Pancreas (tissue), 10 donors: ENCODE measurements around the gene EARS2. TPM values are rescaled to one million over a fixed set of nuclear protein-coding genes. Genes with fewer than 3 reads are reported as not detected.

Experiments used
- ATAC-seq, 4 donors: fragments of 200-7000 bp; cut with Tn5 transposase; one replicate each; pipeline versions ENCODE4 v1.8.0 to v1.9.1; 2020; ENCODE audit warnings: mild to moderate bottlenecking in 4 of 4, moderate library complexity in 4 of 4
- DNase-seq, 6 donors: peaks; one replicate each; pipeline ENCODE4 v3.0.0-alpha.2; 2020
- FAIRE-seq: peaks from 2 replicates; lab custom pipeline; 2012; peaks lifted over from hg19 to GRCh38; lab: Jason Lieb, UNC
- H3K27ac ChIP-seq, 4 donors: fragments of 200-600 bp; sonication (generic); 1 replicate in 3 of 4; 2 replicates in 1 of 4; pipeline versions ENCODE4 v1.5.0 to v1.8.0; 2020
- H3K27me3 ChIP-seq, 4 donors: fragments of 200-600 bp; one replicate each; pipeline ENCODE4 v1.8.0; 2021
- H3K36me3 ChIP-seq, 3 donors: fragments of 200-600 bp; sonication (generic) in 1 of 3; one replicate each; pipeline versions ENCODE4 v1.5.0 to v1.8.0; 2020 to 2021
- H3K4me1 ChIP-seq, 3 donors: fragments of 200-600 bp; one replicate each; pipeline ENCODE4 v1.8.0; 2021
- H3K4me3 ChIP-seq, 4 donors: fragments of 200-600 bp; sonication (generic) in 2 of 4; one replicate each; pipeline versions ENCODE4 v1.5.0 to v1.8.0; 2020 to 2021
- H3K9me3 ChIP-seq, 4 donors: fragments of 200-600 bp; one replicate each; pipeline ENCODE4 v1.8.0; 2021
- WGBS, 2 donors: extraction: QIAGEN DNeasy Blood & Tissue Kit; methylation state at CpG; one replicate each; pipeline ENCODE4 v1.1.7; 2013; 5-methylcytosine and 5-hydroxymethylcytosine counted together
- intact Hi-C, 3 donors: fragments of 100-400 bp; cut with DNase I; formaldehyde crosslinking; loops; one replicate each; pipeline versions ENCODE4 v1.11.1 to v1.14.2; 2022
- polyA plus RNA-seq, 2 donors: library from polyadenylated mRNA; stranded (reverse); fragments of 200-250 nt; gene quantifications; one replicate each; pipeline ENCODE4 v1.2.3, GENCODE V29; 2013
- total RNA-seq, 6 donors: library from RNA; stranded (reverse); fragmentation: NEBNext Ultra II Directional in 4 of 6; extraction: Animal tissue kit (Norgen Biotek cat#: 25700) in 4 of 6; gene quantifications; one replicate each; pipeline versions ENCODE4 v1.2.1 to v1.2.4, GENCODE V29; 2021 to 2023
- TF ChIP-seq, protein P1 (sequence below), 4 donors: fragments of 200-600 bp; sonication (generic) in 3 of 4; IDR thresholded peaks; one replicate each; pipeline versions ENCODE4 v1.5.0 to v1.8.0; 2021; ENCODE audit warnings: antibody characterized with exemption in 4 of 4
- donor health status: healthy with polysubstance abuse.
- donor health status: DM: no; HTN: no; CAD: no; lungs with moderate emphysema.
- donor health status: DM: no; HTN: no; CAD: no.
- donor health status: control.
- donor health status: control.
- donor health status: Bipolar disorder and iron deficiency.
- donor health status: DM: yes; HTN: yes; CAD: no.
- donor health status: DM: no; HTN: no; CAD: no.
- donor health status: DM: no; HTN: no; CAD: no.
- donor health status: DM: yes; HTN: yes; CAD: no.

Gene EARS2
- total and polyA plus RNA-seq, 8 donors = 8.2 to 11.6 (median 10.9) TPM

DNA sequence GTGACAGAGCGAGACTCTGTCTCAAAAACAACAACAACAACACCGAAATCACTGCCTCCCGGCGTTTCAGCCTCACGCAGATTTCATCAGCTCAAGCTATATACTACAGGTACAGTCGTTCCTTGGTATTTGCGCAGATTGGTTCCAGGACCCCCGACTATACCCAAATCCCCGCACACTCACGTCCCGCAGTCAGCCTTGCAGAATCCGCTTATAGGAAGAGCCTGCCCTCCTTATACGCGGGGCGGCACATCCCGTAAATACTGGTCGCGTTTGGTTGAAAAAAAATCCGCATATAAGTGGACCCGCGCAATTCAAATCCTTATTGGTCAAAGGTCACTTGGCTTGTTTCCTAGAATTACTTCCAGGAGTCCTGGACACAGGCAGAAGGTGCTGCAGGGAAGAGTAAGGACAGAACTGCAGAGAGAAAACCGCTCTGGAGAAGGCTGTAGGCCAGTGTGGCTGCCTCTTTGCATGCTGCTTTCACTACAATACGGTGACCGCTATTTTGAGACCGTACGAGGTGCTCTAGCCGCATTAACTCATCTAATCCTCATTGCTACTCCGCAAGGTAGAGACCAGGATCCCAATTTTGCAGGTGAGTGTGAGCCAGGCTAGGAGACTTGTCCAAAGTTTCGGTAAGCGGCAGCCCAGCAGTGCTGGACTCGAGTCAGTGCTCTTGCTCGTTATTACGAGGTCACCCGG is 38.2 kb upstream of the EARS2 start:
- H3K9me3 ChIP-seq = no peaks in the 10 kb centered on the region
- H3K27me3 ChIP-seq = no peaks in the 10 kb centered on the region
- DNase-seq (no peak), ATAC-seq (peak; percentile 10 to 42 (median 22)), FAIRE-seq (no peak)
- 13% methylated on average over 34 of the region's 34 CpGs for WGBS, 2 donors
- peaks cover 0 to 13% (median 0%) of the 10 kb centered on the region in 3 donors for H3K36me3 ChIP-seq
- H3K4me1 ChIP-seq = peaks cover 7 to 11% (median 7%) of the 10 kb centered on the region in 3 donors
- peak overlapping the region; percentile 27 to 47 (median 36) for H3K27ac ChIP-seq
- H3K4me3 ChIP-seq = peak overlapping the region; percentile 80 to 99 (median 87)
- intact Hi-C loops = no loop called here
- TF ChIP-seq, protein P1, sequence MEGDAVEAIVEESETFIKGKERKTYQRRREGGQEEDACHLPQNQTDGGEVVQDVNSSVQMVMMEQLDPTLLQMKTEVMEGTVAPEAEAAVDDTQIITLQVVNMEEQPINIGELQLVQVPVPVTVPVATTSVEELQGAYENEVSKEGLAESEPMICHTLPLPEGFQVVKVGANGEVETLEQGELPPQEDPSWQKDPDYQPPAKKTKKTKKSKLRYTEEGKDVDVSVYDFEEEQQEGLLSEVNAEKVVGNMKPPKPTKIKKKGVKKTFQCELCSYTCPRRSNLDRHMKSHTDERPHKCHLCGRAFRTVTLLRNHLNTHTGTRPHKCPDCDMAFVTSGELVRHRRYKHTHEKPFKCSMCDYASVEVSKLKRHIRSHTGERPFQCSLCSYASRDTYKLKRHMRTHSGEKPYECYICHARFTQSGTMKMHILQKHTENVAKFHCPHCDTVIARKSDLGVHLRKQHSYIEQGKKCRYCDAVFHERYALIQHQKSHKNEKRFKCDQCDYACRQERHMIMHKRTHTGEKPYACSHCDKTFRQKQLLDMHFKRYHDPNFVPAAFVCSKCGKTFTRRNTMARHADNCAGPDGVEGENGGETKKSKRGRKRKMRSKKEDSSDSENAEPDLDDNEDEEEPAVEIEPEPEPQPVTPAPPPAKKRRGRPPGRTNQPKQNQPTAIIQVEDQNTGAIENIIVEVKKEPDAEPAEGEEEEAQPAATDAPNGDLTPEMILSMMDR (IDR thresholded peaks at IDR 0.05) = no peak

- intact Hi-C loops = no loop called here
- H3K27ac ChIP-seq = no peak overlapping the region
- no peak for FAIRE-seq
- DNase-seq = no peak
- 94 to 96% methylated on average over 12 of the region's 12 CpGs for WGBS, 2 donors
- peaks cover 7 to 11% (median 7%) of the 10 kb centered on the region in 3 donors for H3K4me1 ChIP-seq
- TF ChIP-seq, protein P1 (IDR thresholded peaks at IDR 0.05) = no peak
- peaks cover 0 to 20% (median 5%) of the 10 kb centered on the region in 3 donors for H3K36me3 ChIP-seq
- no peak overlapping the region for H3K4me3 ChIP-seq
- no peak for ATAC-seq
- no peaks in the 10 kb centered on the region for H3K27me3 ChIP-seq
- no peaks in the 10 kb centered on the region for H3K9me3 ChIP-seq
Measured at GRCh38 chr16:23594186-23594585, 37.0 kb upstream of the EARS2 start.

- FAIRE-seq (no peak), DNase-seq (no peak), ATAC-seq (no peak)
- no peak overlapping the region for H3K27ac ChIP-seq
- 96 to 97% methylated on average over 3 of the region's 3 CpGs for WGBS, 2 donors
- H3K36me3 ChIP-seq = peaks cover 3 to 43% (median 5%) of the 10 kb centered on the region in 3 donors
- H3K27me3 ChIP-seq = no peaks in the 10 kb centered on the region
- TF ChIP-seq, protein P1 (IDR thresholded peaks at IDR 0.05) = no peak
- intact Hi-C loops = no loop called here
- H3K9me3 ChIP-seq = no peaks in the 10 kb centered on the region
- H3K4me3 ChIP-seq = no peak overlapping the region
- peaks cover 5 to 10% (median 6%) of the 10 kb centered on the region in 3 donors for H3K4me1 ChIP-seq
Measured at GRCh38 chr16:23590181-23590580, 33.0 kb upstream of the EARS2 start.

DNA sequence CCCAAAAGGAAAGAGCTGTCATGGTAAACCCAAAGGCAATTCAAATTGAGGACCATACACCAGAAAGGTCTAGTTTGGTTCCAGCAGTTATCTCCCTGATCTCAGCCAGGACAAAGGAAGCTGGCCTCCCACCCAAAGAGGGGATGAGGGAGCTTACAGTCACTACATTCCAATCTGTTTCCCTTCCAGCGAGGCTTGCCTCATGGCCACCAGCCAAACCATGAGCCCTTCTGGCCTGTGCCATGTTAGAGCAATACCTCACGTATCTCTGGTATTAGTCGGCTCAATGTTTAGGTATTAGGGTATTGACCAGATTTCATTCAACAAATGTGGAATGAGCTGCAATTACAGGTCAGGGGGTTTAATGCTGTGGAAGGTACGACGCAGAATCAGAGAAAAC is 30.6 kb upstream of the EARS2 start:
- no peaks in the 10 kb centered on the region for H3K9me3 ChIP-seq
- no peak for FAIRE-seq

More for the DNA sequence above, 30.6 kb upstream of the EARS2 start:
- Histone ChIP-seq H3K4me3 (no peak overlapping the region), H3K27me3 (no peaks in the 10 kb centered on the region), H3K27ac (no peak overlapping the region), H3K36me3 (peaks cover 5 to 50% (median 9%) of the 10 kb centered on the region in 3 donors), H3K4me1 (no peaks in the 10 kb centered on the region)
- intact Hi-C loops = no loop called here
- ATAC-seq = no peak
- DNase-seq = no peak
- TF ChIP-seq, protein P1 (IDR thresholded peaks at IDR 0.05) = no peak
- 87 to 92% methylated on average over 5 of the region's 5 CpGs for whole genome bisulfite sequencing, 2 donors
